NCI-H146 treated with DMSO at 0.1 percent for 48 hours (cell line): ENCODE data around the gene GAA.
A peak's percentile ranks its signal among the peaks of the same experiment; 100 is the strongest.

Experiments
- DNase-seq: peaks from one replicate; lab custom pipeline; 2025; ENCODE audit not compliant: unreplicated experiment; lab: John Stamatoyannopoulos, UW

GAA gene

GRCh38 chr17:80116921-80117380, 15.6 kb downstream of the GAA start:
- no peak for DNase-seq

GRCh38 chr17:80117491-80118401, 16.4 kb downstream of the GAA start:
- no peak for DNase-seq

GRCh38 chr17:80118601-80119270, 17.4 kb downstream of the GAA start:
- DNase-seq: no peak

DNA sequence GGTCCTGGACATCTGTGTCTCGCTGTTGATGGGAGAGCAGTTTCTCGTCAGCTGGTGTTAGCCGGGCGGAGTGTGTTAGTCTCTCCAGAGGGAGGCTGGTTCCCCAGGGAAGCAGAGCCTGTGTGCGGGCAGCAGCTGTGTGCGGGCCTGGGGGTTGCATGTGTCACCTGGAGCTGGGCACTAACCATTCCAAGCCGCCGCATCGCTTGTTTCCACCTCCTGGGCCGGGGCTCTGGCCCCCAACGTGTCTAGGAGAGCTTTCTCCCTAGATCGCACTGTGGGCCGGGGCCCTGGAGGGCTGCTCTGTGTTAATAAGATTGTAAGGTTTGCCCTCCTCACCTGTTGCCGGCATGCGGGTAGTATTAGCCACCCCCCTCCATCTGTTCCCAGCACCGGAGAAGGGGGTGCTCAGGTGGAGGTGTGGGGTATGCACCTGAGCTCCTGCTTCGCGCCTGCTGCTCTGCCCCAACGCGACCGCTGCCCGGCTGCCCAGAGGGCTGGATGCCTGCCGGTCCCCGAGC, 17.9 kb downstream of the GAA start:
- DNase-seq: no peak

GRCh38 chr17:80119839-80120238, 18.5 kb downstream of the GAA start:
- no peak for DNase-seq

- no peak for DNase-seq
These were observed 20.7 kb downstream of the GAA start for GRCh38 chr17:80122026-80122575.

DNA sequence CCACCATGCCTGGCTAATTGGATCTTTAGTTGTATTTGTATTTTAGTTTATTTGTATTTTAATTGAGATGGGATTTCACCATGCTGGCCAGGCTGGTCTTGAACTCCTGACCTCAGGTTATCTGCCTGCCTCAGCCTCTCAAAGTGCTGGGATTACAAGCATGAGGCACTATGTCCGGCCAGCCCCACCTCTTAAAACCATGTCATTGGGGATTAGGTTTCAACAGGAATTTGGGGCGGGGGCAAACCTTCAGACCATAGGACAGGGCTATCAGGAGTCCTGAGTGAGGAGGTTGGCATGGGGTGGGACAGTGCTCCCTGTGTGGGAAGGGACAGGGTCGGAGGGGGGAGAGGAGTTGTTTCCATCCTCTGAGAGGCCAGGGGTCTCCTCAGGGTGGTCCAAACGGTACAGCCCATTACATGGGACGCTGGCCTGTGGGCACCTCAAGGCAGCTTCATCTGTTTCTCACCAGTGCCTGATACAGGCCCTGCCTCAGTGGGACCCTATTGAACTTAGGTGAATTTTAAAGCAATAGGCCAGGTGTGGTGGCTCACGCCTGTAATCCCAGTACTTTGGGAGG, 21.6 kb downstream of the GAA start:
- no peak for DNase-seq

GRCh38 chr17:80123791-80124190, 22.4 kb downstream of the GAA start:
- no peak for DNase-seq

GRCh38 chr17:80124351-80124981, 23.1 kb downstream of the GAA start:
- peak; percentile 54 for DNase-seq

DNA sequence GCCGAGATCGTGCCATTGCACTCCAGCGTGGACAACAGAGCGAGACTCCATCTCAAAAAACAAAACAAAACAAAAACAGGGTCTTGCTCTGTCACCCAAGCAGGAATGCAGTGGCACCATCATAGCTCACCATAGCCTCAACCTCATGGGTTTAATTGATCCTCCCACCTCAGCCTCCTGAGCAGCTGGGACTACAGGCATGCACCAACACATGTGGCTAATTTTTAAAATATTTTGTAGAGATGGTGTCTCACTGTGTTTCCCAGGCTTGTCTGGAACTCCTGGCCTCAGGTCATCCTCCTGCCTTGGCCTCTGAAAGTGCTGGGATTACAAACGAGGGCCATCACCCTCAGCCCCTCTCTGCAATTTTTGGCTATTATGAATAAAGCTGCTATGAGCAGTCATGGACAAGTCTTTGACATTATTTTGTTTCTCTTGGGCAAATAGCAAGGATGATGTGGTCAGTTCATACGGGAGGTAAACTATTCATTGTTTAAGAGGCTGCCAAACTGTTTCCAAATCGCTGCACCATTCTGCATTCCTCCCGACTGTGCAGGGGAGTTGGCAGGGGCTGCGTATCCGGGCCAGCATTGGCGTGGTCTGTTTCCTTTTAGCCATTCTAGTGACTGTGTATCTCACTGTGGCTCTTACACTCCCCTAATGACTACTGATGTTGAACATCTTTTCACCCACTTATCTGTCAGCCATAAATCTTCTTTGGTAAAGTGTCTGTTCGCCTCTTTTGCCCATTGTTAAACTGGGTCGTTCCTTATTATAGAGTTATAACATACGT, 24.5 kb downstream of the GAA start:
- no peak for DNase-seq

GRCh38 chr17:80126449-80126715, 25.0 kb downstream of the GAA start:
- no peak for DNase-seq

- DNase-seq: no peak
These were observed 27.7 kb downstream of the GAA start for GRCh38 chr17:80129006-80129565.

- DNase-seq: no peak
These were observed 29.6 kb downstream of the GAA start for GRCh38 chr17:80130992-80131391.

- DNase-seq: no peak
These were observed 31.7 kb downstream of the GAA start for GRCh38 chr17:80132906-80133625.

DNA sequence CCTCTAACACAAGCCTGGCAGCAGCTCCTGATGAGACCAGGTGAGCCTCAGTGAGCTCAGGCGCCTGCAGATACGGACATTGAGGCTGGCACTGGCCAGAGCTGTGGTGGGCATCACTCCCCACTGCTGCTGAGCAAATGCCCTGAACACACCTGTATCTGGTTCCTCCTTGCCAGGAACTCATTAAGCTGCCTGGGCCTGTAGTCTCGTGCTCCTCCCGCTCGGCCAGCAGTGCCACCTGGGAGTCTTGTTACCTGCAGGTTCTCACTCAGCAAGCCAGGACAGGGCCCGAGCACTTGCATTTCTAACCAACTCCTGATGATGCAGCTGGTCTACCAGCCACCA, 32.2 kb downstream of the GAA start:
- DNase-seq: no peak

GRCh38 chr17:80137131-80137530, 35.8 kb downstream of the GAA start:
- no peak for DNase-seq

DNA sequence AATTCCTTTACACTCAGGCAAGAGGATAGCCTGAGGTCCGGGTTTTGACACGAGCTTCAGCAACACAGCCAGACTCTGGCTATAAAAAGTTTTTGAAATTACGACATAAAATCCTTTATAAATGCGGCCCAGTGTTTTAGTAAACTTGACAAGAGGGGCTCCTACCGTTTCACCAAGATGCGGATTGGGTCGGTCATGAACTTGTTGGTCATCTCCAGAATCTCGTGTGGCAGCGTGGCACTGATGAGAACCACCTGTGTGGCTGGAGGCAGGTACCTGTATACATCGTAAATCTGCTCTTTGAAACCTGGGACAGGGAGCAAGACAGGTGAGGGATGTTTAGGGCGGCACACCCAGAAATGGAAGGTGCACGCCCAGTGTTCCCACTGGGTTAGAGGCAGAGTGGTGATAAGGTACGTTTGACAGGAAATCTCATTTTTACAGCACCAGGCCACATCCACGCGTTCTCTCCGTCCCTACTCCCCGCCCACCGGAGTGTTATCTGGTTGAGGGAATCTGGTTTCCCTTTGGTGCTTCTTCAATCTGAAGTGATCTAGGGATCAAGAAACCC, 37.6 kb downstream of the GAA start:
- DNase-seq: no peak

DNA sequence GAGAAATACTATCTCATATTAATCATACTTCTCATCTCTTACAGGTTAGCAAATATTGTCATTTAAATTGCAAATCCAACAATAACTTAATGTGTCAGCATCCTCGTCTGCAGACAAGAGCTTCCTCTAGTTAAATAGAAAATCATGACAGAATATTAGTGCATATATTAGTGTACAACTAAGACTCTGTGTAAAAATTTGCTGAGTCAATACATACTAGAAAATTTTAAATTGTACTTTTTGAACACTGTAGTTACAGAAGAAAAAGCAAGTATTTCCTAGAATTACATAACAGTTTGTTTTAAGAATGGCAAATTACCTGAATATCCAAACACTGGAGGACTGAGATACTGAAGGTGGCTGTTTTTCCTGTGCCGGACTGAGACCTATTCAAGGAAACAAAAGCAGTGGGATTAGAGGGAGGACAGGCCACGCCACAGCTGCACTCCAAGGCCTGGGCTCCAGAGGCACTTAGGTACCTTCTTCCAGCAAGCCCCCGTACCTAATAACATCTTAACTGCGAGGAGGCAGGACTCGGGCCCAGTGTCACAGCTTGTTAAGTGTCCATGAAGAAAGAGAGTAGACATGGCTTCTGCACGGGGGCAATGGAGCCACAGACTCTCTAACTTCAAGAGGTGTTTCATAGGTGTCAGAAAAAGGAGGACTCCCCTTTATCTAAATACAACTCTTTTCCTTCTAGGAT, 40.2 kb downstream of the GAA start:
- no peak for DNase-seq

DNA sequence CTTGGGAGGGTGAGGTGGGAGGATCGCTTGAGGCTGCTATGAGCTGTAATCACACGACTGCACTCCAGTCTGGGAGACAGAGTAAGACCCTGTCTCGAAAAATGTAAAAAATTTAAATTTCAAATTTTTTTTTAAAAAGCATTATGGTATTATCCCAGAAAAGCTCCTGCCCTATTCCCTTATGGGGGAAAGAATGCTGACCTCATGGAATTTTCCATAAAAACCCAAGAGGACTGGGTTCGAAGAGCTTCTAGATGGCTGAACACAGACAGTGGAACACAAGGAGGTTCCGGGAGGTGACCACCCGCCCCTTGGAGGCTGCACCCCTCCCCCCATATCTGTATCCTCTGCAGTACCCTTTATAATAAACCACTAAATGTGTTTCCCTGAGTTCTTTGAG, 41.5 kb downstream of the GAA start:
- no peak for DNase-seq
